ENCODE results near the gene EXOC6. TPM values are rescaled to one million over a fixed set of nuclear protein-coding genes. Genes with fewer than 3 reads are reported as not detected.

EXOC6 gene
- total and polyA plus RNA-seq, 2 of the 13 experiments (the other 11 are each of a cell fraction or from before 2014, with no cell fraction given): 22.2 to 29.2 TPM

- peaks cover 17% of the 10 kb centered on the region for H3K4me1 ChIP-seq (ENCODE audit: insufficient read depth, low read length)
- POLR2A ChIA-PET: no interaction called here
- no peak overlapping the region for H3K27ac ChIP-seq (ENCODE audit: extremely low read length, insufficient read depth, low read length)
- intact Hi-C loops (cut with micrococcal nuclease; ENCODE audit: unreplicated experiment) (no loop called here), in situ Hi-C loops (cut with HindIII; ENCODE audit: extremely low pct_ligation_motif_present, low pct_unique_long_range_greater_than_20kb) (no loop called here)
- H3K4me2 ChIP-seq (ENCODE audit: low read depth, low read length): no peak overlapping the region
- no peak overlapping the region for H3K9ac ChIP-seq (ENCODE audit: insufficient read depth, low read depth, low read length)
- H3K4me3 ChIP-seq (replicated peaks in 1 of 3; ENCODE audit: insufficient read depth in 1 of 3, low read depth in 2 of 3, low read length in 3 of 3): no peak overlapping the region
- H3K79me2 ChIP-seq (ENCODE audit: insufficient read depth, low read length): no peaks in the 10 kb centered on the region
- WGBS (ENCODE audit: low lambda C conversion rate): 49% methylated on average over 15 of the region's 17 CpGs
- BruUV-seq (replicated peaks): no TSS peak
- no peaks in the 10 kb centered on the region for H3K9me3 ChIP-seq (ENCODE audit: low read length)
- CTCF ChIA-PET (ENCODE audit: low intra/inter-chr PET ratio, low total read pairs): no interaction called here
- DNase-seq (ENCODE audit: low spot score) (no peak), FAIRE-seq (no peak), ATAC-seq (no peak)
- no peak overlapping the region for H2AFZ ChIP-seq (ENCODE audit: low read length)
- peaks cover 3 to 31% of the 10 kb centered on the region in 2 experiments for H3K27me3 ChIP-seq (ENCODE audit: control insufficient read depth in 1 of 2, insufficient read depth in 2 of 2, low read length in 2 of 2)
- H3K36me3 ChIP-seq (replicated peaks in 1 of 2; ENCODE audit: control insufficient read depth in 1 of 2, insufficient read depth in 2 of 2, low read length in 2 of 2): no peaks in the 10 kb centered on the region
- TF ChIP-seq NFE2L1 (CRISPR knock-in tag; IDR thresholded peaks at IDR 0.05; ENCODE audit: borderline replicate concordance): no peak
- no peak for TF ChIP-seq SMARCC2 (IDR thresholded peaks at IDR 0.05)
- TF ChIP-seq CHD2 (IDR thresholded peaks at IDR 0.05; ENCODE audit: low read depth, low read length): no peak
- TF ChIP-seq ISX (CRISPR knock-in tag; conservative IDR thresholded peaks at IDR 0.05): no peak
- TF ChIP-seq ZNF552 (CRISPR knock-in tag; IDR thresholded peaks at IDR 0.05; ENCODE audit: borderline replicate concordance): no peak
- no peak for TF ChIP-seq ZNF878 (CRISPR knock-in tag; IDR thresholded peaks at IDR 0.05)
- TF ChIP-seq ZNF251 (CRISPR knock-in tag; IDR thresholded peaks at IDR 0.05): no peak
- TF ChIP-seq RFX1 (IDR thresholded peaks at IDR 0.05): no peak
- TF ChIP-seq DDIT3 (CRISPR knock-in tag; IDR thresholded peaks at IDR 0.05): no peak
- TF ChIP-seq ZNF142 (CRISPR knock-in tag; IDR thresholded peaks at IDR 0.05): no peak
- TF ChIP-seq EP300 (IDR thresholded peaks at IDR 0.05; ENCODE audit: low read depth in 2 of 2, low read length in 2 of 2): no peak
- TF ChIP-seq EP300 (CRISPR knock-in tag; IDR thresholded peaks at IDR 0.05; ENCODE audit: borderline replicate concordance): no peak
- no peak for TF ChIP-seq MBD4 (IDR thresholded peaks at IDR 0.05; ENCODE audit: borderline replicate concordance, low read length)
- TF ChIP-seq CC2D1A (CRISPR knock-in tag; IDR thresholded peaks at IDR 0.05): no peak
- H4K20me1 ChIP-seq (ENCODE audit: insufficient read depth, low read length): no peaks in the 10 kb centered on the region
Measured at GRCh38 chr10:93067443-93068365, 219.4 kb downstream of the EXOC6 start.
